Measurements from ENCODE around the gene TAS2R38.

GRCh38 chr7:142009187-142009586 is 35.6 kb upstream of the TAS2R38 start:
- TF ChIP-seq ZBTB21 (CRISPR knock-in tag; IDR thresholded peaks at IDR 0.05; ENCODE audit: borderline replicate concordance) (no peak), ZNF121 (CRISPR knock-in tag; IDR thresholded peaks at IDR 0.05) (no peak), FOXP1 (CRISPR knock-in tag; IDR thresholded peaks at IDR 0.05; ENCODE audit: borderline replicate concordance) (no peak), PRRX2 (CRISPR knock-in tag; IDR thresholded peaks at IDR 0.05) (no peak), GABPB1 (CRISPR knock-in tag; IDR thresholded peaks at IDR 0.05) (no peak), CTCF (IDR thresholded peaks at IDR 0.05) (no peak), MAX (CRISPR knock-in tag; IDR thresholded peaks at IDR 0.05) (no peak), HMGA2 (CRISPR knock-in tag; IDR thresholded peaks at IDR 0.05) (no peak), JUN (CRISPR knock-in tag; IDR thresholded peaks at IDR 0.05) (no peak), TCF7 (CRISPR knock-in tag; IDR thresholded peaks at IDR 0.05; ENCODE audit: low read depth) (no peak)

All from WTC11 (cell line).